NB4 (cell line): ENCODE data around the gene UBALD1.

Source experiments
- MYC ChIP-seq: IDR thresholded peaks from 2 replicates; pipeline ENCODE4 v1.6.1; 2011; ENCODE audit warnings: low read depth, low read length
- POLR2A ChIP-seq: IDR thresholded peaks from 2 replicates; pipeline ENCODE4 v1.6.1; 2011; ENCODE audit warnings: mild to moderate bottlenecking; ENCODE audit not compliant: insufficient read length; ENCODE audit errors: extremely low read depth
- TF ChIP-seq, protein P1 (sequence below): IDR thresholded peaks from one replicate; pipeline ENCODE4 v1.5.1; 2012; ENCODE audit warnings: low read depth, low read length

DNA sequence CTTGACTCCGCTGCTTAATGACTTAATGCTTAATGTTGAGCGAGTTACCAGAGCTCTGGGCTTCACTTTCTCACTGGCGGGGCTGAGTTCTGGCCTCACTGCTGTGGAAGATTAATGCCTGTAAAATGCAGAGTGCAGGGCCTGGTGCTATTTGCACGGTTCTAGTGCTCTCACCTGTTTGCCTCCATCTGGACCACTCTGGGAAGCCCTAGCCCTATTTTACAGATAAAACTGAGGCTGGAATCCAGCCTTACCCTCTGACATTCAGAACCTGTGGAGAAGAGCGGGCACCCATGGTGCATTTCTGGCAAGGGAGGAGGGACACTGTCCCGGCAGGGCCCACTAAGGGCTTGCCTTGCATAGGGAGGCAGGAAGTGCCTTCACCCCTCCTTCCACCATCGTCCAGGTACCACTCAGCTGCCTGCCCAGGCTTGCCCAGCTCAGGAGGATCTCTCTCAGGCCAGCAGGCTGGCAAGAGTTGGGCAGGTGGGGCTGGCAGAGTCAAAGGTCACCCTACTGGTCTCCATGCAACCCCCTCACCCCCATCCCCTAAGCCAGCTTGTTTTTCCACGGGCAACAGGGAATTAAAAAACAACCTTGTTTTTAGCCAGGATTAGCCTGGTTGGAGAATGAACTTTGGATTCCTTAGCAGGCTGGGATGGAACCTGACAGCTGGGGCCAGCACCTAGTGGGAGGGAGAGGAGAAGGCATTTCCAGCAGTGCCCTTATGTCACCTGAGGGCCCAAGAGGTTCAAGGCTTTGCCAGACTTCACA is 4.1 kb upstream of the UBALD1 start:
- TF ChIP-seq, protein P1, sequence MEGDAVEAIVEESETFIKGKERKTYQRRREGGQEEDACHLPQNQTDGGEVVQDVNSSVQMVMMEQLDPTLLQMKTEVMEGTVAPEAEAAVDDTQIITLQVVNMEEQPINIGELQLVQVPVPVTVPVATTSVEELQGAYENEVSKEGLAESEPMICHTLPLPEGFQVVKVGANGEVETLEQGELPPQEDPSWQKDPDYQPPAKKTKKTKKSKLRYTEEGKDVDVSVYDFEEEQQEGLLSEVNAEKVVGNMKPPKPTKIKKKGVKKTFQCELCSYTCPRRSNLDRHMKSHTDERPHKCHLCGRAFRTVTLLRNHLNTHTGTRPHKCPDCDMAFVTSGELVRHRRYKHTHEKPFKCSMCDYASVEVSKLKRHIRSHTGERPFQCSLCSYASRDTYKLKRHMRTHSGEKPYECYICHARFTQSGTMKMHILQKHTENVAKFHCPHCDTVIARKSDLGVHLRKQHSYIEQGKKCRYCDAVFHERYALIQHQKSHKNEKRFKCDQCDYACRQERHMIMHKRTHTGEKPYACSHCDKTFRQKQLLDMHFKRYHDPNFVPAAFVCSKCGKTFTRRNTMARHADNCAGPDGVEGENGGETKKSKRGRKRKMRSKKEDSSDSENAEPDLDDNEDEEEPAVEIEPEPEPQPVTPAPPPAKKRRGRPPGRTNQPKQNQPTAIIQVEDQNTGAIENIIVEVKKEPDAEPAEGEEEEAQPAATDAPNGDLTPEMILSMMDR = no peak
- TF ChIP-seq POLR2A (no peak), MYC (no peak)
